ENCODE results near the gene BOD1L1. TPM values are rescaled to one million over a fixed set of nuclear protein-coding genes. Genes with fewer than 3 reads are reported as not detected.

BOD1L1 gene
- total and polyA plus RNA-seq, 9 donors = 21.2 to 41.6 (median 38.3) TPM

DNA sequence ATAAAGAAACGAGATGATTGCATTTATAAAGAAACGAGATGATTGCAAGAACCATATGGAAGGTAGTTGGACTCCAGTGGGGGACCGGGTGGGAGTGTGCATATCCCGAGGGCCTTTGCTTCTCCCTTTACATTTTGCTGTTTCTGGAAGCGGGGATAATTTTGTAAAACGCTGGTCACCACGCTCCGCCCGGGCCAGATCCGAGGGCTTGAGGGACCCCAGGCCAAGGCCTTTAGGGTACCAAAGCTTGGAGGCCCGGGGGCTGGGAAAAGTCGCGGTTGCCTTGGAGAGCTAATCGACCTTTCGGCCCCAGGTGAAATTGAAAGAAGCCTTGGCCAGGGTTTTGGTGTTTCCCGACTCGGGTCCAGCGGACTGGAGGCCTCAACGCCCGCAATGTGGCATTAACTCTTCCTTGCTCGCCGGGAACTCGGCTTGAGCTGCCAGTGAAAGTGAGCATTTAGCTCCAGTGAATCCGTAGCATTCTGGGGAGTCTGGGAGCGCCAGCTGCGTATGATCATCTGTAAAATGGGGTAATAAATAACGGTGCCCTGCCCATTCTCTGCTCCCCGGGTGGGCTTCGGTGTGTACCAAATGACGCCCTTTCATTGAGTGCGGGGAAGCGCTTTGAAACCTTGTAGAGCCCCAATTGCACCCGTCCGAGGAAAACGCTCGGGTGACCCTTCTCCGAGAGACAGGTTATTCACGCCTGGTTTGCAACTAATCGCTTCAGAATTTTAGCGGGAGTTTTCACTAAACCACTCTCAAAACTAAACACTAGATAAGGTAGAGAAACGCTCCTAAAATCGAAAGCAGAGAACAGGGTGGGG lies 87.7 kb downstream of the BOD1L1 start:
- no peak for DNase-seq
- Histone ChIP-seq H3K36me3 (no peaks in the 10 kb centered on the region), H3K9me3 (no peaks in the 10 kb centered on the region), H3K4me3 (no peak overlapping the region), H3K4me1 (ENCODE audit: insufficient read depth) (peaks cover 10% of the 10 kb centered on the region), H3K27me3 (peaks cover 20% of the 10 kb centered on the region), H3K27ac (no peak overlapping the region)
- intact Hi-C loops (cut with DNase I) = loop anchor here in 1 of 4 donors (10.0 kb wide), 1 partner anchor 685 kb away; no protein-coding TSS in a partner anchor
- TF ChIP-seq POLR2A (IDR thresholded peaks at IDR 0.05) (no peak), EP300 (IDR thresholded peaks at IDR 0.05) (no peak)
- TF ChIP-seq, protein P1, sequence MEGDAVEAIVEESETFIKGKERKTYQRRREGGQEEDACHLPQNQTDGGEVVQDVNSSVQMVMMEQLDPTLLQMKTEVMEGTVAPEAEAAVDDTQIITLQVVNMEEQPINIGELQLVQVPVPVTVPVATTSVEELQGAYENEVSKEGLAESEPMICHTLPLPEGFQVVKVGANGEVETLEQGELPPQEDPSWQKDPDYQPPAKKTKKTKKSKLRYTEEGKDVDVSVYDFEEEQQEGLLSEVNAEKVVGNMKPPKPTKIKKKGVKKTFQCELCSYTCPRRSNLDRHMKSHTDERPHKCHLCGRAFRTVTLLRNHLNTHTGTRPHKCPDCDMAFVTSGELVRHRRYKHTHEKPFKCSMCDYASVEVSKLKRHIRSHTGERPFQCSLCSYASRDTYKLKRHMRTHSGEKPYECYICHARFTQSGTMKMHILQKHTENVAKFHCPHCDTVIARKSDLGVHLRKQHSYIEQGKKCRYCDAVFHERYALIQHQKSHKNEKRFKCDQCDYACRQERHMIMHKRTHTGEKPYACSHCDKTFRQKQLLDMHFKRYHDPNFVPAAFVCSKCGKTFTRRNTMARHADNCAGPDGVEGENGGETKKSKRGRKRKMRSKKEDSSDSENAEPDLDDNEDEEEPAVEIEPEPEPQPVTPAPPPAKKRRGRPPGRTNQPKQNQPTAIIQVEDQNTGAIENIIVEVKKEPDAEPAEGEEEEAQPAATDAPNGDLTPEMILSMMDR (IDR thresholded peaks at IDR 0.05) = no peak
- 9 to 16% (median 11%) methylated on average over 42 of the region's 42 CpGs for WGBS, 3 donors

DNA sequence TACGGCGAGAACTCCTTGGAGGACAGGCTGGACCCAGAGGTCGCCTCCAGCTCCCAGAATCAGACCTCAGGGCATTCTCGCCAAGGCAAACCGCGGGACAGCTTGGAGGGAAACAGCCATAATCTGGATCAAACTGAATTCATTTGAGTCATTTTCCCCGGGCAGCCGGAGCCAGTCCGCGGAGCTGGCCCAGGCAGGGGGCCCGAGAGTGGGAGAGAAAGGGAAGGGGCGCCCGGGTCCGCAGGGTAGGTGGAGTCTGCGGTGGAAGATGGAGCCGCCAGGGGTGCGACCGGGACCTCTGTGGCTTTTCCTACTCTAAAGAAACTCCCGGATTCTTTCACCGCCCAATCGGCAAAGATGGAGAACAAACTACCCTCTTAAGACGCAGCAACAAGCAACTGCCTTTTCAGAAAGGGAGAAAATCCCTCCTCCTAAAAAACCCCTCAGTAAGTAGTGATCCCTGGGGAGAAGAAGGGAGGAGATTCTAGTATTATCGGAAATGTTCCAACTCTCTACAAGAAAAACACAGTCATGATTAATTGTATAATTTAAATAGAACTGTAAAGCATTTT lies 88.4 kb downstream of the BOD1L1 start:
- H3K36me3 ChIP-seq = no peaks in the 10 kb centered on the region
- H3K4me1 ChIP-seq (ENCODE audit: insufficient read depth) = peaks cover 10% of the 10 kb centered on the region
- no peak overlapping the region for H3K4me3 ChIP-seq
- WGBS, 3 donors = 6 to 8% (median 7%) methylated on average over 23 of the region's 23 CpGs
- TF ChIP-seq, protein P1 (IDR thresholded peaks at IDR 0.05) = no peak
- no peak for TF ChIP-seq EP300 (IDR thresholded peaks at IDR 0.05)
- TF ChIP-seq POLR2A (IDR thresholded peaks at IDR 0.05) = no peak
- intact Hi-C loops (cut with DNase I) = no loop called here
- DNase-seq = no peak
- H3K9me3 ChIP-seq = no peaks in the 10 kb centered on the region
- no peak overlapping the region for H3K27ac ChIP-seq
- peaks cover 20% of the 10 kb centered on the region for H3K27me3 ChIP-seq

DNA sequence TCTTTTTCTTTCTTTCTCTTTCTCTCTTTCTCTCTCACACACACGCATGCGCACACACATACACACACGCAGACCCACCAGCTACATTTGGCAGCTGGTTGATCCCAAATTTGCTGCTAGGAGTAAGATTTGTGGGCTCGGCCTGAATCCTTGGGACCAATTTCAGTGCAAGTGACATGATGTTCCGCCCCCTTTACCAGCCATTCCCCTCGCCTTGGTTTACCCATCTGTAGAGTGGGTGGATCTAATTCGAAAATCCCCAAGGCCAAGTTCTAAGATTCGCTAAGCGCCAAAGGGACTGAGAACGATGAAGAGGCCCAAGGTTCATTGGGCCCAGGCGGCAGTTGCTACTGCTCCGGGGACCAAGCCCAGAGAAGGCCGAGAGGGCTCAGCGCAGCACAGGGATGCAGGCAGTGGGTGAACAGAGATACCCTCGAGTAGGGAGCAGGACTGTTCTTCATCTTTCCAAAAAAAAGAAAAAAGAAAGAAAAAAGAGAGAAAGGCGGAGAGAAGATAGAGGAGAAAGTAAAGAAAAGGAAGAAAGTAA lies 89.0 kb downstream of the BOD1L1 start:
- WGBS, 3 donors = 18 to 20% (median 19%) methylated on average over 16 of the region's 16 CpGs

DNA sequence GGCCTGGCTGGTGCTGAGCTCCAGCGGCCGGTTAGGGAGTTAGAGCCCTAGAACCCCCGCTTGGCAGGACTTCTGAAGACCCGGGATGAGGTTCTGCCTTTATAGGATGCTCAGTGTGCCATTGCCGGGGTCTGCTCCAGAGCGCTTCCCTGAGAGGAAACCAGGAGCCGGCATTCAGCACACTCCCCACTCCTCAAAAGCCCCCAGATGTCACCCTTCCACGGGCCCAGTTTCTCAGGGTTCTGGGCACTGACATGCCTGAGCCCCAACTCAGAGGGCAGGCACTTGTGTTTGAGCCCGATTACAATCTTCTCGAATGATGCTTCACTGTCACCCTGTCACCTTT lies 89.7 kb downstream of the BOD1L1 start:
- 8 to 15% (median 13%) methylated on average over 10 of the region's 10 CpGs for WGBS, 3 donors
- Histone ChIP-seq H3K4me3 (no peak overlapping the region), H3K9me3 (no peaks in the 10 kb centered on the region), H3K4me1 (ENCODE audit: insufficient read depth) (peaks cover 5% of the 10 kb centered on the region), H3K27me3 (peaks cover 20% of the 10 kb centered on the region), H3K36me3 (no peaks in the 10 kb centered on the region), H3K27ac (no peak overlapping the region)
- TF ChIP-seq, protein P1 (IDR thresholded peaks at IDR 0.05) = no peak
- TF ChIP-seq POLR2A (IDR thresholded peaks at IDR 0.05) (no peak), EP300 (IDR thresholded peaks at IDR 0.05) (no peak)
- intact Hi-C loops (cut with DNase I) = no loop called here
- no peak for DNase-seq

More for the DNA sequence above, 89.0 kb downstream of the BOD1L1 start:
- DNase-seq = no peak
- peaks cover 6% of the 10 kb centered on the region for H3K4me1 ChIP-seq (ENCODE audit: insufficient read depth)
- no peak overlapping the region for H3K27ac ChIP-seq
- no peak for TF ChIP-seq EP300 (IDR thresholded peaks at IDR 0.05)
- TF ChIP-seq, protein P1 (IDR thresholded peaks at IDR 0.05) = no peak
- no peak for TF ChIP-seq POLR2A (IDR thresholded peaks at IDR 0.05)
- no peaks in the 10 kb centered on the region for H3K9me3 ChIP-seq
- H3K27me3 ChIP-seq = peaks cover 20% of the 10 kb centered on the region
- intact Hi-C loops (cut with DNase I) = no loop called here
- H3K4me3 ChIP-seq = no peak overlapping the region
- H3K36me3 ChIP-seq = no peaks in the 10 kb centered on the region

Data from ovary (tissue), 9 donors.